A549 (cell line): ENCODE measurements around the gene TOM1L2. TPM values are rescaled to one million over a fixed set of nuclear protein-coding genes. Genes with fewer than 3 reads are reported as not detected.

ENCODE experiments used
- ATAC-seq, 2 experiments: fragments of 200-7000 bp in 1 of 2; fragments of >200 bp in 1 of 2; cut with Nextera tagmentation in 1 of 2; cut with Tn5 transposase in 1 of 2; 3 replicates each; pipeline versions ENCODE4 v1.8.0 to v1.9.1; 2018 to 2020; ENCODE audit warnings: mild to moderate bottlenecking in 1 of 2, moderate library complexity in 1 of 2
- CTCF ChIA-PET: fragments of 300-600 bp; sonication (Branson Sonifier 250); formaldehyde crosslinking; extraction: SDS; loops from one replicate; lab custom pipeline; 2021; ENCODE audit warnings: antibody characterized with exemption, inconsistent platforms; lab: Yijun Ruan, JAX
- POLR2A ChIA-PET: fragments of 350-600 bp; formaldehyde crosslinking; extraction: SDS; loops from one replicate; lab custom pipeline; 2021; ENCODE audit warnings: antibody characterized with exemption, inconsistent platforms; lab: Yijun Ruan, JAX
- DNase-seq, 2 experiments: peaks; one replicate each; pipeline versions ENCODE4 v3.0.0 to v3.0.0-alpha.2; 2011 to 2016; ENCODE audit warnings: low read depth in 1 of 2, low spot score in 1 of 2
- FAIRE-seq: peaks from 2 replicates; lab custom pipeline; 2011; peaks lifted over from hg19 to GRCh38; lab: Jason Lieb, UNC
- H3K27ac ChIP-seq, 2 experiments: fragments of >200 bp; sonication (Bioruptor Twin); formaldehyde crosslinking; 3 replicates each; pipeline ENCODE4 v1.5.1; 2016 to 2017
- H3K4me1 ChIP-seq: fragments of >200 bp; sonication (Bioruptor Twin); formaldehyde crosslinking; 3 replicates; pipeline ENCODE4 v1.6.1; 2016
- H3K4me2 ChIP-seq: fragments of >200 bp; sonication (Bioruptor Twin); formaldehyde crosslinking; 3 replicates; pipeline ENCODE4 v1.6.1; 2016
- H3K4me3 ChIP-seq: fragments of >200 bp; sonication (Bioruptor Twin); formaldehyde crosslinking; 3 replicates; pipeline ENCODE4 v1.5.1; 2016
- H3K9me3 ChIP-seq: fragments of >200 bp; sonication (Bioruptor Twin); formaldehyde crosslinking; 3 replicates; pipeline ENCODE4 v1.6.1; 2016
- CHD2 ChIP-seq: fragments of 150-350 bp; IDR thresholded peaks from 2 replicates; pipeline ENCODE4 v1.6.1; 2014; ENCODE audit warnings: low read length; ENCODE audit not compliant: partially characterized antibody
- CTCF ChIP-seq: fragments of >200 bp; sonication (Bioruptor Twin); formaldehyde crosslinking; IDR thresholded peaks from 3 replicates; pipeline ENCODE4 v1.5.1; 2016
- E2F6 ChIP-seq: IDR thresholded peaks from 2 replicates; pipeline ENCODE4 v1.6.1; 2012; ENCODE audit warnings: low read depth, borderline replicate concordance
- FOXS1 ChIP-seq: fragments of 250-450 bp; sonication (Bioruptor Pico); IDR thresholded peaks from 2 replicates; pipeline ENCODE4 v1.5.0; 2020; ENCODE audit warnings: mild to moderate bottlenecking, moderate library complexity
- HES2 ChIP-seq: fragments of >200 bp; sonication (Bioruptor Twin); formaldehyde crosslinking; IDR thresholded peaks from 2 replicates; pipeline ENCODE4 v1.6.1; 2016
- HOXA7 ChIP-seq: fragments of 250-450 bp; sonication (Bioruptor Pico); IDR thresholded peaks from 2 replicates; pipeline ENCODE4 v1.5.0; 2020; ENCODE audit warnings: mild to moderate bottlenecking, moderate library complexity
- MYC ChIP-seq: IDR thresholded peaks from 2 replicates; pipeline ENCODE4 v1.6.1; 2012; ENCODE audit warnings: mild to moderate bottlenecking, inconsistent platforms, low read length, improper control_type of control experiment, borderline replicate concordance
- REST ChIP-seq: fragments of 200-600 bp; sonication (generic); IDR thresholded peaks from 2 replicates; pipeline ENCODE4 v1.6.1; 2016; ENCODE audit warnings: antibody characterized with exemption, mild to moderate bottlenecking, moderate library complexity
- ZC3H11A ChIP-seq: fragments of 450-650 bp; IDR thresholded peaks from 2 replicates; pipeline ENCODE4 v1.6.1; 2014; ENCODE audit warnings: antibody characterized with exemption, mild to moderate bottlenecking
- WGBS: methylation state at CpG from one replicate; pipeline ENCODE4 v1.1.6; 2017; ENCODE audit errors: missing lambda C conversion rate; 5-methylcytosine and 5-hydroxymethylcytosine counted together
- polyA plus RNA-seq, 4 experiments: library from polyadenylated mRNA; depleted of rRNA in 3 of 4; stranded (reverse); fragments of >200 nt; fragmentation: RNase III in 1 of 4; extraction: RNeasy Plus Mini Kit Qiagen cat#74134 plus additional on column Dnase treatment in 1 of 4; gene quantifications; 2 replicates in 3 of 4; 3 replicates in 1 of 4; pipeline ENCODE4 v1.2.3, GENCODE V29; 2011 to 2017

Gene TOM1L2
- polyA plus RNA-seq, 2 of the 4 experiments (the other 2 are of a cell fraction), result 19.2 to 24.7 TPM

- ChIA-PET CTCF (interaction anchor here (0.5 to 35.9 kb wide), 7 partner anchors 25 to 917 kb away, joined by 3 to 859 read pairs (median 4); no protein-coding TSS in a partner anchor), POLR2A (no interaction called here)
- H3K4me2 ChIP-seq, result no peak overlapping the region
- WGBS, result 61% methylated on average over 3 of the region's 3 CpGs
- DNase-seq (no peak), ATAC-seq (no peak), FAIRE-seq (no peak)
- no peak for TF ChIP-seq ZC3H11A
- no peak overlapping the region for H3K27ac ChIP-seq
- H3K4me1 ChIP-seq, result no peaks in the 10 kb centered on the region
- H3K4me3 ChIP-seq, result no peak overlapping the region
- H3K9me3 ChIP-seq, result no peaks in the 10 kb centered on the region
Measured at GRCh38 chr17:17866425-17866824, 105.8 kb downstream of the TOM1L2 start.

- ATAC-seq (no peak), FAIRE-seq (no peak), DNase-seq (no peak)
- ChIA-PET POLR2A (interaction anchor here (0.6 kb wide), 1 partner anchor 24 kb away, joined by 4 read pairs; no protein-coding TSS in a partner anchor), CTCF (interaction anchor here (1.3 to 35.9 kb wide), 5 partner anchors 12 to 184 kb away, joined by 3 to 859 read pairs (median 8); partner anchors contain the start of gene RAI1)
- TF ChIP-seq HOXA7 (CRISPR knock-in tag), result no peak
- TF ChIP-seq CHD2, result no peak
- TF ChIP-seq CTCF, result no peak
- TF ChIP-seq FOXS1, result no peak
- TF ChIP-seq REST, result no peak
- Histone ChIP-seq H3K27ac (no peak overlapping the region), H3K4me3 (no peak overlapping the region), H3K9me3 (no peaks in the 10 kb centered on the region), H3K4me1 (no peaks in the 10 kb centered on the region), H3K4me2 (no peak overlapping the region)
- 67% methylated on average over 1 of the region's 1 CpG for WGBS
Measured at GRCh38 chr17:17865035-17865434, 107.2 kb downstream of the TOM1L2 start.

- ChIA-PET CTCF (interaction anchor here (0.6 to 35.9 kb wide), 51 partner anchors 9 to 507 kb away, joined by 3 to 859 read pairs (median 6); partner anchors contain the start of gene SREBF1), POLR2A (interaction anchor here (1.3 kb wide), 1 partner anchor 23 kb away, joined by 15 read pairs; the partner anchor contains the start of gene SREBF1)
- no peak overlapping the region for H3K4me2 ChIP-seq
- TF ChIP-seq FOXS1, result no peak
- no peak for TF ChIP-seq HES2
- TF ChIP-seq E2F6, result no peak
- TF ChIP-seq CTCF, result no peak
- TF ChIP-seq MYC, result no peak
- no peak overlapping the region for H3K4me3 ChIP-seq
- peaks cover 8% of the 10 kb centered on the region; the same call in 2 of the 3 replicates for H3K4me1 ChIP-seq
- H3K9me3 ChIP-seq, result no peaks in the 10 kb centered on the region
- ATAC-seq (0 out of 6 replicates have a peak, but pooled peaks of 1 of the 2 experiments have one; percentile 5), DNase-seq (no peak), FAIRE-seq (no peak)
- no peak overlapping the region for H3K27ac ChIP-seq
- 59% methylated on average over 5 of the region's 5 CpGs for WGBS
Measured at GRCh38 chr17:17860766-17861107, 111.5 kb downstream of the TOM1L2 start.
